Pancreas (tissue), 10 donors: Measurements from ENCODE around the gene R3HDM4. TPM values are rescaled to one million over a fixed set of nuclear protein-coding genes. Genes with fewer than 3 reads are reported as not detected.
A peak's percentile ranks its signal among the peaks of the same experiment; 100 is the strongest.
"Not testable (repeated sequence)": the region's sequence is repeated elsewhere in the genome, so short reads cannot be mapped to it uniquely, and the experiment has no call there.

Experiments
- ATAC-seq, 4 donors: fragments of 200-7000 bp; cut with Tn5 transposase; one replicate each; pipeline versions ENCODE4 v1.8.0 to v1.9.1; 2020; ENCODE audit warnings: mild to moderate bottlenecking in 4 of 4, moderate library complexity in 4 of 4
- DNase-seq, 6 donors: peaks; one replicate each; pipeline ENCODE4 v3.0.0-alpha.2; 2020
- FAIRE-seq: peaks from 2 replicates; lab custom pipeline; 2012; peaks lifted over from hg19 to GRCh38; lab: Jason Lieb, UNC
- H3K27ac ChIP-seq, 4 donors: fragments of 200-600 bp; sonication (generic); 1 replicate in 3 of 4; 2 replicates in 1 of 4; pipeline versions ENCODE4 v1.5.0 to v1.8.0; 2020
- H3K27me3 ChIP-seq, 4 donors: fragments of 200-600 bp; one replicate each; pipeline ENCODE4 v1.8.0; 2021
- H3K36me3 ChIP-seq, 3 donors: fragments of 200-600 bp; sonication (generic) in 1 of 3; one replicate each; pipeline versions ENCODE4 v1.5.0 to v1.8.0; 2020 to 2021
- H3K4me1 ChIP-seq, 3 donors: fragments of 200-600 bp; one replicate each; pipeline ENCODE4 v1.8.0; 2021
- H3K4me3 ChIP-seq, 4 donors: fragments of 200-600 bp; sonication (generic) in 2 of 4; one replicate each; pipeline versions ENCODE4 v1.5.0 to v1.8.0; 2020 to 2021
- H3K9me3 ChIP-seq, 4 donors: fragments of 200-600 bp; one replicate each; pipeline ENCODE4 v1.8.0; 2021
- WGBS, 2 donors: extraction: QIAGEN DNeasy Blood & Tissue Kit; methylation state at CpG; one replicate each; pipeline ENCODE4 v1.1.7; 2013; 5-methylcytosine and 5-hydroxymethylcytosine counted together
- intact Hi-C, 3 donors: fragments of 100-400 bp; cut with DNase I; formaldehyde crosslinking; loops; one replicate each; pipeline versions ENCODE4 v1.11.1 to v1.14.2; 2022
- polyA plus RNA-seq, 2 donors: library from polyadenylated mRNA; stranded (reverse); fragments of 200-250 nt; gene quantifications; one replicate each; pipeline ENCODE4 v1.2.3, GENCODE V29; 2013
- total RNA-seq, 6 donors: library from RNA; stranded (reverse); fragmentation: NEBNext Ultra II Directional in 4 of 6; extraction: Animal tissue kit (Norgen Biotek cat#: 25700) in 4 of 6; gene quantifications; one replicate each; pipeline versions ENCODE4 v1.2.1 to v1.2.4, GENCODE V29; 2021 to 2023
- TF ChIP-seq, protein P1 (sequence below), 4 donors: fragments of 200-600 bp; sonication (generic) in 3 of 4; IDR thresholded peaks; one replicate each; pipeline versions ENCODE4 v1.5.0 to v1.8.0; 2021; ENCODE audit warnings: antibody characterized with exemption in 4 of 4
- donor health status: healthy with polysubstance abuse.
- donor health status: DM: no; HTN: no; CAD: no; lungs with moderate emphysema.
- donor health status: DM: no; HTN: no; CAD: no.
- donor health status: control.
- donor health status: control.
- donor health status: Bipolar disorder and iron deficiency.
- donor health status: DM: yes; HTN: yes; CAD: no.
- donor health status: DM: no; HTN: no; CAD: no.
- donor health status: DM: no; HTN: no; CAD: no.
- donor health status: DM: yes; HTN: yes; CAD: no.

Gene R3HDM4
- total and polyA plus RNA-seq, 8 donors: 21.6 to 57.2 (median 31.8) TPM

GRCh38 chr19:892894-893689, 19.9 kb downstream of the R3HDM4 start, which contains the start of the genes MED16 and RNU6-9:
Gene MED16, minus strand, starts transcription at chr19:893187. Its CDS starts 2,056 bp downstream, at chr19:891131.
Gene RNU6-9, plus strand, starts transcription at chr19:893484.
- TF ChIP-seq, protein P1, sequence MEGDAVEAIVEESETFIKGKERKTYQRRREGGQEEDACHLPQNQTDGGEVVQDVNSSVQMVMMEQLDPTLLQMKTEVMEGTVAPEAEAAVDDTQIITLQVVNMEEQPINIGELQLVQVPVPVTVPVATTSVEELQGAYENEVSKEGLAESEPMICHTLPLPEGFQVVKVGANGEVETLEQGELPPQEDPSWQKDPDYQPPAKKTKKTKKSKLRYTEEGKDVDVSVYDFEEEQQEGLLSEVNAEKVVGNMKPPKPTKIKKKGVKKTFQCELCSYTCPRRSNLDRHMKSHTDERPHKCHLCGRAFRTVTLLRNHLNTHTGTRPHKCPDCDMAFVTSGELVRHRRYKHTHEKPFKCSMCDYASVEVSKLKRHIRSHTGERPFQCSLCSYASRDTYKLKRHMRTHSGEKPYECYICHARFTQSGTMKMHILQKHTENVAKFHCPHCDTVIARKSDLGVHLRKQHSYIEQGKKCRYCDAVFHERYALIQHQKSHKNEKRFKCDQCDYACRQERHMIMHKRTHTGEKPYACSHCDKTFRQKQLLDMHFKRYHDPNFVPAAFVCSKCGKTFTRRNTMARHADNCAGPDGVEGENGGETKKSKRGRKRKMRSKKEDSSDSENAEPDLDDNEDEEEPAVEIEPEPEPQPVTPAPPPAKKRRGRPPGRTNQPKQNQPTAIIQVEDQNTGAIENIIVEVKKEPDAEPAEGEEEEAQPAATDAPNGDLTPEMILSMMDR (IDR thresholded peaks at IDR 0.05): no peak
- intact Hi-C loops: no loop called here
- FAIRE-seq (no peak), DNase-seq (peak; percentile 90 to 97 (median 92)), ATAC-seq (peak; percentile 88 to 96 (median 94))
- Histone ChIP-seq H3K27ac (peak within 1 kb of the TSS; percentile 79 to 98 (median 96)), H3K27me3 (no peaks in the 10 kb centered on the region), H3K36me3 (peaks cover 0 to 12% (median 4%) of the 10 kb centered on the region in 3 donors), H3K9me3 (no peaks in the 10 kb centered on the region), H3K4me1 (peaks cover 0 to 4% (median 0%) of the 10 kb centered on the region in 3 donors), H3K4me3 (peak within 1 kb of the TSS; percentile 73 to 82 (median 78))
- 1 to 2% methylated on average over 55 to 69 of the region's 69 CpGs for WGBS, 2 donors

DNA sequence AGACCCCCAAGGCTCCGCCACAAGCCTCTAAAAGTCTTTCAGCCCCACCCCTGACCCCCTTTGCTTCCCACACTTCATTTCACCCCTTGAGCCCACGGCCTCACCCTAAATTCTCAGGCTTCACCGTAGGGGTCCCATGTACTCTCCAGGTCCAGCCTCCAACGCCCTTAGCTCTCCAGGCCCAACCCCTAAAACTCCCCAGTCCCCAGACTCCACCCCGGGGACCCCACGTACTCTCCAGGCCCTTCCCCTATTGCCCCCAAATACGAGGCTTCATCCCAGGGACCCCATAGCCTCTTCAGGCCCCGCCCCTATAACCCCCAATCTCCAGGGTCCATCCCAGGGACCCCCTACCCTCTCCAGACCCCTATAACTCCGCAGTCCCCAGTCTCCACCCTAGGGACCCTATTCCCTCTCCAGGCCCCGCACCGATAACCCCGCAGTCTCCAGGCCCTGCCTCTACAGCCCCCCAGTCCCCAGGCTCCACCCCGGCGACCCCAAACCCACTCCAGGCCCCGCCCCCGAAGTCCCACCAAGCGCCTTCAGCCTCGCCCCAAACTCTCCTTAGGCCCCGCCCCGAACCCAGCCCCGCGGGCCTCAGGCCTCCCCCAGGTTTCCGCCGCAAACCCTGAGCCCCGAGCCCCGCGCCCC, 20.7 kb downstream of the R3HDM4 start:
- ATAC-seq (peak; percentile 13 to 16 (median 15)), DNase-seq (peak in 4 of 6 donors; percentile 47 to 86 (median 69)), FAIRE-seq (no peak)
- Histone ChIP-seq H3K27me3 (no peaks in the 10 kb centered on the region), H3K4me3 (peak overlapping the region; percentile 73 to 82 (median 78)), H3K36me3 (peaks cover 0 to 12% (median 4%) of the 10 kb centered on the region in 3 donors), H3K4me1 (peaks cover 0 to 4% (median 0%) of the 10 kb centered on the region in 3 donors), H3K9me3 (no peaks in the 10 kb centered on the region), H3K27ac (peak overlapping the region; percentile 79 to 98 (median 96))
- intact Hi-C loops: no loop called here
- WGBS, 2 donors: 2% methylated on average over 24 to 27 of the region's 27 CpGs
- TF ChIP-seq, protein P1 (IDR thresholded peaks at IDR 0.05): no peak

- ATAC-seq (peak; percentile 22 to 55 (median 36)), DNase-seq (peak; percentile 86 to 95 (median 90)), FAIRE-seq (peak; percentile 13)
- Histone ChIP-seq H3K36me3 (peaks cover 0 to 17% (median 4%) of the 10 kb centered on the region in 3 donors), H3K27ac (peak overlapping the region; percentile 74 to 96 (median 88)), H3K4me3 (peak overlapping the region; percentile 73 to 82 (median 78))
- H3K27me3 ChIP-seq, H3K4me1 ChIP-seq, H3K9me3 ChIP-seq, intact Hi-C loops: not testable (repeated sequence)
- 13 to 19% methylated on average over 47 to 50 of the region's 50 CpGs for WGBS, 2 donors
Measured at GRCh38 chr19:891421-892200, 21.4 kb downstream of the R3HDM4 start.

GRCh38 chr19:890831-891230, 22.2 kb downstream of the R3HDM4 start:
- DNase-seq (peak in 2 of 6 donors; percentile 48 to 78), ATAC-seq (no peak), FAIRE-seq (no peak)
- WGBS, 2 donors: 82 to 83% methylated on average over 18 of the region's 18 CpGs
- Histone ChIP-seq H3K4me1 (peaks cover 0 to 4% (median 0%) of the 10 kb centered on the region in 3 donors), H3K27ac (peak overlapping the region in 2 of 4 donors; percentile 50 to 57), H3K27me3 (no peaks in the 10 kb centered on the region), H3K36me3 (peaks cover 0 to 25% (median 4%) of the 10 kb centered on the region in 3 donors), H3K4me3 (peak overlapping the region in 2 of 4 donors; percentile 17 to 26), H3K9me3 (no peaks in the 10 kb centered on the region)
- intact Hi-C loops: no loop called here
- TF ChIP-seq, protein P1 (IDR thresholded peaks at IDR 0.05): no peak
